NK-92 (cell line): ENCODE measurements around the gene MADCAM1.
"Not testable (repeated sequence)": the region's sequence is repeated elsewhere in the genome, so short reads cannot be mapped to it uniquely, and the experiment has no call there.

ENCODE experiments used
- DNase-seq: peaks from one replicate; lab custom pipeline; 2025; ENCODE audit not compliant: unreplicated experiment; lab: John Stamatoyannopoulos, UW

Gene MADCAM1

DNA sequence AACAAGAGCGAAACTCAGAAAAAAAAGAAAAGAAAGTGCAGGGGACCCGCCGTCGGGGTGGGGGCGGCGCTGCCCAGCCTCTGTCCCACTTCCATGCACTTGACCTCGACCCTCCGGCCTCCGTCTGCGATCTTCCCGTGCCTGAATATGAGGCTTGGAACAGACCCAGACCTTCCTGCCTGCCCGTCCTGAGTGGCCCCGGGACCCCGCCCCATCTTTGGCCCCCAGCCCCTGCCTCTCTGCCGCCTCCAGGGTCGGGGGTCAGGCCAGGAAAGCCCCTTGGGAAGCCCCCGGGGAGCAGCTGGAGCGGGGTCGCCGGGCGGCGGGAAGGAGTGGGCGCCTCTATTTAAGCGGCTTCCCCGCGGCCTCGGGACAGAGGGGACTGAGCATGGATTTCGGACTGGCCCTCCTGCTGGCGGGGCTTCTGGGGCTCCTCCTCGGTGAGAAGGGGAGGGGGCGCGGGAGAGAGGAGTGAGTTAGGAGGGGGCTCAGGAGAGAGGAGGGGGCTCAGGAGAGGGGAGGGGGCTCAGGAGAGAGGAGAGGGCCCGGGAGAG, at the start of gene MADCAM1:
Gene MADCAM1, plus strand, starts transcription at position 375 of the 554 bp plus-strand sequence. Its CDS starts 14 bp downstream, at position 389.
- no peak for DNase-seq

DNA sequence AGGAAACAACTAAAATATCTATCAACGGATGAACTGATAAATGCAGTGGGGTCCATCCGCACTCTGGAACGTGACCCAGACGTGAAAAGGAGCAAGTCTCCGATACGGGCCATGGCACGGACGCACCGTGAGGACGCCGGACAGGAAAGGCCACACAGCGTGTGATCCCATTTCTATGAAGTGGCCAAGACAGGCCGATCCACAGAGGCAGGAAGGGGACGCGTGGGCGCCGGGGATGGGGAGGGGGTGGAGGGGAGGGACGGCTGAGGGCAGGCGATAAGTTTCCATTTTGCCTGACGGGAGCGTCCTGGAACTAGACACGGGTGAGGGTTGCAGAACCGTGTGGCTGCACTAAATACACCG, 49.2 kb upstream of the MADCAM1 start:
- no peak for DNase-seq

GRCh38 chr19:447816-448560, 48.3 kb upstream of the MADCAM1 start:
- no peak for DNase-seq

GRCh38 chr19:449916-450315, 46.4 kb upstream of the MADCAM1 start:
- no peak for DNase-seq

GRCh38 chr19:450912-451481, 45.3 kb upstream of the MADCAM1 start:
- not testable (repeated sequence) for DNase-seq

GRCh38 chr19:452829-453228, 43.5 kb upstream of the MADCAM1 start:
- no peak for DNase-seq

DNA sequence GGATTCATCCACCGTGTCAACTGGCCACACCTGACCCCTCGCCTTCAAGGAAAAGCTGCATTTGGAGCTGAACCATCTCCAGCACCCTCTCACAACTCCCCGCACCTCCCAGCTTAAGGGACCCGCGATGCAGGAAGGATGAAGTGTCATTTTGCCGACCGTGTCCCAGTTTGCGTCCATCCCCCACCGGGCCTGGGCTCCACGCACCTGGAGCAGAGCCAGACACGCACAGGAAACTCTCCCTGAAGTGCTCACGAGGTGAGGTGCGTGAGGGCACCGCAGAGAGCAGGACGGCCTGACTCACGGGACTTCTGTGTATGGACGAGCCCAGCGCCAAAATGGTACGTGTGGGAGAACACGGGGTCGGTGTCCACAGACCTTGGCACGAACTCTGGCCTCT, 42.7 kb upstream of the MADCAM1 start:
- DNase-seq, result no peak

- no peak for DNase-seq
Observed at GRCh38 chr19:455031-455705, 41.1 kb upstream of the MADCAM1 start.

DNA sequence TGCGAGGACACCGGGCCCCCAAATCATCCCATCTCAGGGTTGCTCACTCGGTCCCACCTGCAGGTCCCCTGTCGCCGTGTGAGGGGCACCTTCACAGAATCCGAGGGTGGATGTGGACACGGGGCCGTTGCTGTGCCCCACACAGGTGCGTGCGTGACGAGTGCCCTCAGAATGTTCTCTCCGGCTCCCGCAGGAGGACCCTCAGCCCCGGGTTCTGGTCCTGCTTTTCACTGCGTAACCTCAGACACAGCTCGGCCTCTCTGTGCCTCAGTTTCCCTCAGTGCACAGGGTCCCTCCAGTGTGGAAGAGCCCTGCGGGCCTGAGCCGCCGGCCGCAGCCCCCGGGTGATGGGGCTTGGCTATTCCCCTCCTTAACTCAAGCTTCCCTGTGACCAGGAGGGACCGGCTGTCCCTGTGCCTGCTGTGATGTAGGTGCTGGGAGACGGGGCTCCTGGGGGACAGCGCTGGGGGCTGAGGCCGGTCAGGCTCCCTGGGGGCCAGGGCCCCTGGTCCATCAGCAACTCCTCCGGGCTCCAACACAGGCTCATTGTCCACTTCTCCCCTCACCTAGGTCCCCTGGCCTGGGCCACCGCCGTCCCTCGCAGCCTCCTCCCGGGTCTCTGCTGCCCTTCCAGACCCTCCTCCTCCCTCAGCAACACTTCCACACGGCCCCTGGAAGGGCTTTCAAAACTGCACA, 40.3 kb upstream of the MADCAM1 start:
- DNase-seq, result no peak

- DNase-seq, result no peak
Observed at GRCh38 chr19:456547-457110, 39.7 kb upstream of the MADCAM1 start.

- DNase-seq, result no peak
Observed at GRCh38 chr19:457636-458035, 38.6 kb upstream of the MADCAM1 start.

DNA sequence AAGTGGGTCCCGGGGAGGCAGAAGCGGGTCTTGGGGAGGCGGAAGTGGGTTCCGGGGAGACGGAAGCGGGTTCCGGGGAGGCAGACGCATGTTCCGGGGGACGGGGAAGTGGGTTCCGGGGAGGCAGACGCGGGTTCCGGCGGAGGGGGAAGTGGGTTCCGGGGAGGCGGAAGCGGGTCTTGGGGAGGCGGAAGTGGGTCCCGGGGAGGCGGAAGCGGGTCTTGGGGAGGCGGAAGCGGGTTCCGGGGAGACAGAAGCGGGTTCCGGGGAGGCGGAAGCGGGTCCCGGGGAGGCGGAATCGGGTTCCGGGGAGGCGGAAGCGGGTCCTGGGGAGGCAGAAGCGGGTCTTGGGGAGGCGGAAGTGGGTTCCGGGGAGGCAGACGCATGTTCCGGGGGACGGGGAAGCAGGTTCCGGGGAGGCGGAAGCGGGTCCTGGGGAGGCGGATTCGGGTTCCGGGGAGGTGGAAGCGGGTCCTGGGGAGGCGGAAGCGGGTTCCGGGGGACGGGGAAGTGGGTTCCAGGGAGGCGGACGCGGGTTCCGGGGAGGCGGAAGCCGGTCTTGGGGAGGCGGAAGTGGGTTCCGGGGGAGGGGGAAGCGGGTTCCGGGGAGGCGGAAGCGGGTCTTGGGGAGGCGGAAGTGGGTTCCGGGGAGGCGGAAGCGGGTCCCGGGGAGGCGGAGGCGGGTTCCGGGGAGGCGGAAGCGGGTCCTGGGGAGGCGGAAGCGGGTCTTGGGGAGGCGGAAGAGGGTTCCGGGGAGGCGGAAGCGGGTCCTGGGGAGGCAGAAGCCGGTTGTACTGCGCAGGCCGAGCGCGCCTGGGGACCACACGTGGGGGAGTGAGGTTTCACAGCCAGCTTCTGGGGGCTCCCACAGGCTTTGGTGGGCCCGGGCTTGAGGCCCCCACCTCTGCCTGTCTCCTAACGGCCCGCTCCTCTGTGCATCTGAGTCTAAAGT, 37.9 kb upstream of the MADCAM1 start:
- DNase-seq, result no peak

DNA sequence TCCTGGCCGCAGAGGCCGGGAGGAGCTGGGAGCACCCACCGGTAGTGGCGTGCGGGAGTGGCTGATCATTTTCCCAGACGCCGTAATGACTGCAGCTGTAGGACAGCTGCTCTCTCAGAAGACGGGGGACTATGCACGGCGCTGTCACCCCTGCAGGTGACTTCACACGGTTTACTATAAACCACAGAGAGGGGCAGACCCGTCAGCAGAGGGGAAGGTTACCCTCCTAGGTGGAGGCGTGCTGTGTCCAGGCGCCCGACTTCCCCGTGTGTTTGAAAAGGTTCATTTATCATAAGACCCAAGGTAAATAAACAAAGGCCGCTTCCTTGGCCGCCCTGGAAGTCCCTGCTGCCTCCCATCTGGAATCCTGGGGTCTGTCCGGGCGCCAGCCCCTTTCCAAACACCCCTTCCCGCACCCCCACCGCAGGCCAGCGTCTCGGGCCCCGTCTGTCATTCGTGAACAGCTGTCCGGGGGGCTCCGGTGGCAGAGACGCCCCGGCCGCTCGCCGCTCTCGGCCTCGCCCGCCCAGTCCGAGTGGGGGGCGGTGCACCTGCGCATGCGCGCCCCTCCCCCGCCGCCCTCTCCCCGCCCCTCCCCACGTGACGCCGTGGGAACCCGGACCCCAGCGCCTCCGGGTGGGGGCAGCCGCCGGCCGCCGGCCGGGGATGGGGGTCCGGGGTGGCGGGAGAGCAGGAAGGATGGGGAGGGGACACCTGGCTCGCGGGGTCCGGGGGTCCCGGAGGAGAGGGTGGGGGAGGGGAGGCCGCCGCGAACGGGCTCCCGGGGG, 36.4 kb upstream of the MADCAM1 start:
- no peak for DNase-seq

DNA sequence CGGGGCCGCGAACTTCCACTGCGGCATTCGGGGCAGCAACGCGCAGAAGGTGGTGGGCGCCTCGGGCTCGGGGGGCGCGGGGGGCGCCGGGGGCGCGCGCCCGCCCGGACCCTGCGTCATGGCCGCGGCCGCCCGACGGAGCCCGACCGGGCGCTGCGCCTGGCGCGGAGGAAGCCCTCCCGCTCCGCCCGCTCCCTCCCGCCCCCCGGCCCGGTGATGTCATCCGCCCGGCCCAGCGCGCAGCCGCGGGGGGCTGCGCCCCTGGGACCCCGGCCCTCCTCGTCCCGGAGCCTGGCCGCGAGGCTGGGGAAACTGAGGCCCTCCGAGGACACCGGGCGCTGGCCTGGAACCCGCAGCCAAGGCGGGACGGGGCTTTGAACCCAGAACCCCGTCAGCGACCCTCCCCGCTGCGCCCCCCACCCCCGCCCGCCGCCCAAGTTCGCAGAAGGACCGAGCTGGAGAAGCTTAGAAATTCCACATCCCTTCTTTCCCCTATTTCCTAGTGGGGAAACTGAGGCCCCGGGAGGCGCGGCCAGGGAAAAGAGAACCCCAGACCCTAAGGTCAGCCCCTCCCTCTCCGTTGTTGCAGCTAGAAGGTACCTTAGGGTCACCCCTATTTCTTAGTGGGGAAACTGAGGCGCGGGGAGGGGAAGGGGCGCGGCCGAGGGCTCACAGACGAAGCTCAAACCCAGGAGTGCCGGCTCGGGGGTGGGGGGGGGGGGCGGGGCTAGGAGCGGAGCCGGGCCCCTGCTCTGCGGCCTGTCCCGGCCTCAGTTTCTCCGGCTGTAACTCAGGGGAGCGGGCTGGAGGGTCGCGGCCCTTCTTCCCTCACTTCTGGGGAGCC, 35.2 kb upstream of the MADCAM1 start, which contains the start of gene SHC2:
Gene SHC2, minus strand, starts transcription at position 157 of the 844 bp plus-strand sequence. Its CDS starts 37 bp downstream, at position 120.
- DNase-seq, result no peak

GRCh38 chr19:461721-462551, 34.4 kb upstream of the MADCAM1 start:
- no peak for DNase-seq

- DNase-seq, result no peak
Observed at GRCh38 chr19:463483-464207, 32.6 kb upstream of the MADCAM1 start.

- DNase-seq, result no peak
Observed at GRCh38 chr19:464208-464545, 32.1 kb upstream of the MADCAM1 start.
